ENCODE data around the gene ULBP1.
"Not testable (repeated sequence)": the region's sequence is repeated elsewhere in the genome, so short reads cannot be mapped to it uniquely, and the experiment has no call there.

DNA sequence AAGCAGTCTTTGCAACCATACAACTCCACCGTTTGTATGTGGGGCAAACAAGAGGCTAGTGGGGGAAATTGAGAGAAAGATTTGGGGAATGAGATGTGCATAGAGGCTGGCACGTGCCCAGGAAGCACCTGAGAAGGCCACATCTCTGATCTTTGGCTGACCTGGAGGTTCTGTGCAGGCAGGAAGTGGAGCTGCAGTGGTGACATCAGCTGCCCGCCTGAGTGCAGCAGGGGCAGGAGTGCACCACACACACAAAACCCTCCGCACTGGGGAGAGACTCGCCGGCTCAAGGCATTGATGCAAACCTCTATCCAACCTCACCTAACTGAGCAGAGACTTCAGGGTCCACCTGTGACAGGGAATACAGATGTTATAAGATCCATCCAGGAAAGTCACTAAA, 10.7 kb downstream of the ULBP1 start:
- TF ChIP-seq, protein P1, sequence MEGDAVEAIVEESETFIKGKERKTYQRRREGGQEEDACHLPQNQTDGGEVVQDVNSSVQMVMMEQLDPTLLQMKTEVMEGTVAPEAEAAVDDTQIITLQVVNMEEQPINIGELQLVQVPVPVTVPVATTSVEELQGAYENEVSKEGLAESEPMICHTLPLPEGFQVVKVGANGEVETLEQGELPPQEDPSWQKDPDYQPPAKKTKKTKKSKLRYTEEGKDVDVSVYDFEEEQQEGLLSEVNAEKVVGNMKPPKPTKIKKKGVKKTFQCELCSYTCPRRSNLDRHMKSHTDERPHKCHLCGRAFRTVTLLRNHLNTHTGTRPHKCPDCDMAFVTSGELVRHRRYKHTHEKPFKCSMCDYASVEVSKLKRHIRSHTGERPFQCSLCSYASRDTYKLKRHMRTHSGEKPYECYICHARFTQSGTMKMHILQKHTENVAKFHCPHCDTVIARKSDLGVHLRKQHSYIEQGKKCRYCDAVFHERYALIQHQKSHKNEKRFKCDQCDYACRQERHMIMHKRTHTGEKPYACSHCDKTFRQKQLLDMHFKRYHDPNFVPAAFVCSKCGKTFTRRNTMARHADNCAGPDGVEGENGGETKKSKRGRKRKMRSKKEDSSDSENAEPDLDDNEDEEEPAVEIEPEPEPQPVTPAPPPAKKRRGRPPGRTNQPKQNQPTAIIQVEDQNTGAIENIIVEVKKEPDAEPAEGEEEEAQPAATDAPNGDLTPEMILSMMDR (IDR thresholded peaks at IDR 0.05) = not testable (repeated sequence)
- not testable (repeated sequence) for TF ChIP-seq EZH2, EZH2phosphoT487 (IDR thresholded peaks at IDR 0.05)

Measured in neural progenitor cell (in vitro differentiated cells).